Left hindlimb (tissue), 1 donor: ENCODE results near the gene CCDC86.

Experiments used
- DNase-seq: peaks from one replicate; pipeline ENCODE4 v3.0.0-alpha.2; 2018

CCDC86 gene

GRCh38 chr11:60831501-60832079 lies 10.3 kb upstream of the CCDC86 start:
- no peak for DNase-seq

GRCh38 chr11:60834742-60835533 lies 7.0 kb upstream of the CCDC86 start:
- DNase-seq = no peak

GRCh38 chr11:60835534-60835846 lies 6.4 kb upstream of the CCDC86 start:
- DNase-seq = no peak

- DNase-seq = no peak
Observed at GRCh38 chr11:60836866-60837515, 4.9 kb upstream of the CCDC86 start.

- DNase-seq = no peak
Observed at GRCh38 chr11:60838132-60838531, 3.8 kb upstream of the CCDC86 start.

- peak; percentile 84 for DNase-seq
Observed at GRCh38 chr11:60840470-60841430, 1.2 kb upstream of the CCDC86 start.

- no peak for DNase-seq
Observed at GRCh38 chr11:60842668-60843600, 1.0 kb downstream of the CCDC86 start.

GRCh38 chr11:60844045-60844869 lies 2.3 kb downstream of the CCDC86 start:
- DNase-seq = no peak

- no peak for DNase-seq
Observed at GRCh38 chr11:60844870-60845221, 2.9 kb downstream of the CCDC86 start.

- DNase-seq = no peak
Observed at GRCh38 chr11:60845338-60845737, 3.4 kb downstream of the CCDC86 start.

- no peak for DNase-seq
Observed at GRCh38 chr11:60847281-60847680, 5.4 kb downstream of the CCDC86 start.

- no peak for DNase-seq
Observed at GRCh38 chr11:60847896-60848295, 6.0 kb downstream of the CCDC86 start.

- no peak for DNase-seq
Observed at GRCh38 chr11:60848714-60849151, 6.8 kb downstream of the CCDC86 start.

GRCh38 chr11:60849641-60850520 lies 8.0 kb downstream of the CCDC86 start:
- no peak for DNase-seq

GRCh38 chr11:60851327-60852104 lies 9.6 kb downstream of the CCDC86 start:
- DNase-seq = no peak

GRCh38 chr11:60852117-60852981 lies 10.4 kb downstream of the CCDC86 start:
- no peak for DNase-seq

GRCh38 chr11:60852982-60853950 lies 11.4 kb downstream of the CCDC86 start:
- DNase-seq = no peak
